CD4-positive, alpha-beta T cell treated with Interleukin-6 at 100 ng/mL for 8 hours (primary cell): Measurements from ENCODE around the gene CD9.
A peak's percentile ranks its signal among the peaks of the same experiment; 100 is the strongest.

Experiments used
- DNase-seq: peaks from one replicate; pipeline ENCODE4 v3.0.0-alpha.2; 2020; ENCODE audit warnings: mixed read lengths, low spot score

Gene CD9

GRCh38 chr12:6275928-6276887 is 76.0 kb downstream of the CD9 start:
- DNase-seq, result no peak

GRCh38 chr12:6276956-6277620 is 76.9 kb downstream of the CD9 start:
- DNase-seq, result no peak

- no peak for DNase-seq
Measured at GRCh38 chr12:6277982-6278438, 77.8 kb downstream of the CD9 start.

- DNase-seq, result peak; percentile 76
Measured at GRCh38 chr12:6278439-6279255, 78.4 kb downstream of the CD9 start.

- DNase-seq, result no peak
Measured at GRCh38 chr12:6279256-6279628, 79.0 kb downstream of the CD9 start.

GRCh38 chr12:6279631-6280030 is 79.4 kb downstream of the CD9 start:
- DNase-seq, result no peak

GRCh38 chr12:6280053-6280469 is 79.9 kb downstream of the CD9 start:
- DNase-seq, result no peak

GRCh38 chr12:6280672-6281071 is 80.5 kb downstream of the CD9 start:
- DNase-seq, result no peak

GRCh38 chr12:6281081-6281809 is 81.0 kb downstream of the CD9 start:
- DNase-seq, result no peak

- no peak for DNase-seq
Measured at GRCh38 chr12:6282453-6282840, 82.2 kb downstream of the CD9 start.

GRCh38 chr12:6284273-6284672 is 84.1 kb downstream of the CD9 start:
- no peak for DNase-seq

- DNase-seq, result peak; percentile 57
Measured at GRCh38 chr12:6285063-6285477, 84.9 kb downstream of the CD9 start.

- DNase-seq, result no peak
Measured at GRCh38 chr12:6285532-6286306, 85.5 kb downstream of the CD9 start.
